HG03045 (cell line): Measurements from ENCODE around the gene PILRB.
A peak's percentile ranks its signal among the peaks of the same experiment; 100 is the strongest.
"Not testable (repeated sequence)": the region's sequence is repeated elsewhere in the genome, so short reads cannot be mapped to it uniquely, and the experiment has no call there.

Experiments used
- ATAC-seq: cut with Tn5 transposase; IDR thresholded peaks from one replicate; pipeline ENCODE4 v1.9.1; 2021; ENCODE audit warnings: mild to moderate bottlenecking, moderate library complexity; ENCODE audit not compliant: unreplicated experiment

The PILRB gene

GRCh38 chr7:100358027-100358856 lies at the start of gene PILRB:
PILRB (plus strand) TSS chr7:100358117; CDS start chr7:100358303, 186 bp downstream.
- no peak for ATAC-seq

GRCh38 chr7:100318329-100318728 lies 39.6 kb upstream of the PILRB start:
- not testable (repeated sequence) for ATAC-seq

- not testable (repeated sequence) for ATAC-seq
Measured at GRCh38 chr7:100321648-100322047, 36.3 kb upstream of the PILRB start.

GRCh38 chr7:100324194-100324593 lies 33.7 kb upstream of the PILRB start:
- ATAC-seq = not testable (repeated sequence)

- not testable (repeated sequence) for ATAC-seq
Measured at GRCh38 chr7:100325671-100326070, 32.2 kb upstream of the PILRB start.

GRCh38 chr7:100326914-100327313 lies 31.0 kb upstream of the PILRB start:
- ATAC-seq = not testable (repeated sequence)

- peak; percentile 98 for ATAC-seq
Measured at GRCh38 chr7:100335566-100336466, 22.1 kb upstream of the PILRB start.

GRCh38 chr7:100338083-100338696 lies 19.7 kb upstream of the PILRB start:
- not testable (repeated sequence) for ATAC-seq

- not testable (repeated sequence) for ATAC-seq
Measured at GRCh38 chr7:100341286-100341685, 16.6 kb upstream of the PILRB start.

- ATAC-seq = no peak
Measured at GRCh38 chr7:100342765-100343164, 15.2 kb upstream of the PILRB start.

GRCh38 chr7:100344124-100344559 lies 13.8 kb upstream of the PILRB start:
- not testable (repeated sequence) for ATAC-seq

- ATAC-seq = peak; percentile 72
Measured at GRCh38 chr7:100344560-100345287, 13.2 kb upstream of the PILRB start.

GRCh38 chr7:100345288-100345672 lies 12.6 kb upstream of the PILRB start:
- ATAC-seq = peak; percentile 35

GRCh38 chr7:100346921-100347320 lies 11.0 kb upstream of the PILRB start:
- ATAC-seq = no peak

GRCh38 chr7:100348805-100349204 lies 9.1 kb upstream of the PILRB start:
- no peak for ATAC-seq

- ATAC-seq = no peak
Measured at GRCh38 chr7:100349757-100350156, 8.2 kb upstream of the PILRB start.

- ATAC-seq = no peak
Measured at GRCh38 chr7:100351657-100352058, 6.3 kb upstream of the PILRB start.

GRCh38 chr7:100352230-100352781 lies 5.6 kb upstream of the PILRB start:
- ATAC-seq = not testable (repeated sequence)

GRCh38 chr7:100352984-100353684 lies 4.8 kb upstream of the PILRB start:
- no peak for ATAC-seq
